ENCODE results near the gene TMEM175.

DNA sequence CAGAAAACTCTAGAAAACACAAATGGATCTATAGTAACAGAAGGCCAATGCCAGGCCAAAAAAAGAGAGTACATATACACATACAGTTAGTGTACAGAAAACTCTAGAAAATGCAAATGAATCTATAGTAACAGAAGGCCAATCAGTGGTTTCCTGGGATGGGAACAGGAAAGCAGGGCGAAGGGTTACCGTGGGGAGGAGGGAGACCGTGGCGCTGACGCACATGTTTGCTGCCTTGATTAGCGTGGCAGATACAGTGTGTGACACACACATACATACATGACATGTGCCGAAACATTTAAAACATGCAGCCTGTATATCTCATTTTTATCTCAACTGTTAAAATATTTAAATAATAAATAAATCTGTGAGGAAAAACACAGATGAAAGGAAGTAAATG is 14.8 kb upstream of the TMEM175 start:
- no peak for TF ChIP-seq POLR2A (IDR thresholded peaks at IDR 0.05; ENCODE audit: low read length)
- no peak for TF ChIP-seq GATA1 (IDR thresholded peaks at IDR 0.05; ENCODE audit: low read depth, low read length)
